ENCODE results near the gene ABCA2.

The ABCA2 gene

GRCh38 chr9:137017791-137018497 is 10.1 kb downstream of the ABCA2 start:
- TF ChIP-seq POLR2AphosphoS5 (IDR thresholded peaks at IDR 0.05; ENCODE audit: low read depth, low read length) (no peak), REST (IDR thresholded peaks at IDR 0.05; ENCODE audit: insufficient read depth in 1 of 2, low read depth in 2 of 2, low read length in 2 of 2) (no peak), SIN3A (IDR thresholded peaks at IDR 0.05; ENCODE audit: borderline replicate concordance, insufficient read depth, low read length) (no peak), FOXP2 (optimal IDR thresholded peaks at IDR 0.05; ENCODE audit: borderline replicate concordance, extremely low read depth, extremely low read length, insufficient read depth) (no peak), TAF1 (IDR thresholded peaks at IDR 0.05; ENCODE audit: borderline replicate concordance, insufficient read depth, low read length) (no peak)

GRCh38 chr9:137017071-137017470 is 11.0 kb downstream of the ABCA2 start:
- TF ChIP-seq FOXP2 (optimal IDR thresholded peaks at IDR 0.05; ENCODE audit: borderline replicate concordance, extremely low read depth, extremely low read length, insufficient read depth) = no peak
- no peak for TF ChIP-seq SIN3A (IDR thresholded peaks at IDR 0.05; ENCODE audit: borderline replicate concordance, insufficient read depth, low read length)
- TF ChIP-seq REST (IDR thresholded peaks at IDR 0.05; ENCODE audit: insufficient read depth in 1 of 2, low read depth in 2 of 2, low read length in 2 of 2) = no peak
- TF ChIP-seq POLR2AphosphoS5 (IDR thresholded peaks at IDR 0.05; ENCODE audit: low read depth, low read length) = no peak
- TF ChIP-seq TAF1 (IDR thresholded peaks at IDR 0.05; ENCODE audit: borderline replicate concordance, insufficient read depth, low read length) = no peak

GRCh38 chr9:137016436-137016835 is 11.6 kb downstream of the ABCA2 start:
- TF ChIP-seq SIN3A (IDR thresholded peaks at IDR 0.05; ENCODE audit: borderline replicate concordance, insufficient read depth, low read length) (no peak), FOXP2 (optimal IDR thresholded peaks at IDR 0.05; ENCODE audit: borderline replicate concordance, extremely low read depth, extremely low read length, insufficient read depth) (no peak), POLR2AphosphoS5 (IDR thresholded peaks at IDR 0.05; ENCODE audit: low read depth, low read length) (no peak), TAF1 (IDR thresholded peaks at IDR 0.05; ENCODE audit: borderline replicate concordance, insufficient read depth, low read length) (no peak), REST (IDR thresholded peaks at IDR 0.05; ENCODE audit: insufficient read depth in 1 of 2, low read depth in 2 of 2, low read length in 2 of 2) (no peak)

- no peak for TF ChIP-seq FOXP2 (optimal IDR thresholded peaks at IDR 0.05; ENCODE audit: borderline replicate concordance, extremely low read depth, extremely low read length, insufficient read depth)
- no peak for TF ChIP-seq REST (IDR thresholded peaks at IDR 0.05; ENCODE audit: insufficient read depth in 1 of 2, low read depth in 2 of 2, low read length in 2 of 2)
- no peak for TF ChIP-seq POLR2AphosphoS5 (IDR thresholded peaks at IDR 0.05; ENCODE audit: low read depth, low read length)
- TF ChIP-seq TAF1 (IDR thresholded peaks at IDR 0.05; ENCODE audit: borderline replicate concordance, insufficient read depth, low read length) = no peak
- no peak for TF ChIP-seq SIN3A (IDR thresholded peaks at IDR 0.05; ENCODE audit: borderline replicate concordance, insufficient read depth, low read length)
These were observed 12.1 kb downstream of the ABCA2 start for GRCh38 chr9:137015976-137016375.

All from PFSK-1 (cell line).